GM12872 (cell line): ENCODE results near the gene MYMX.

ENCODE experiments used
- TF ChIP-seq, protein P1 (sequence below): IDR thresholded peaks from 3 replicates; pipeline ENCODE4 v1.5.1; 2011; ENCODE audit warnings: low read depth, mild to moderate bottlenecking, low read length, moderate library complexity; ENCODE audit not compliant: insufficient read depth

The MYMX gene

DNA sequence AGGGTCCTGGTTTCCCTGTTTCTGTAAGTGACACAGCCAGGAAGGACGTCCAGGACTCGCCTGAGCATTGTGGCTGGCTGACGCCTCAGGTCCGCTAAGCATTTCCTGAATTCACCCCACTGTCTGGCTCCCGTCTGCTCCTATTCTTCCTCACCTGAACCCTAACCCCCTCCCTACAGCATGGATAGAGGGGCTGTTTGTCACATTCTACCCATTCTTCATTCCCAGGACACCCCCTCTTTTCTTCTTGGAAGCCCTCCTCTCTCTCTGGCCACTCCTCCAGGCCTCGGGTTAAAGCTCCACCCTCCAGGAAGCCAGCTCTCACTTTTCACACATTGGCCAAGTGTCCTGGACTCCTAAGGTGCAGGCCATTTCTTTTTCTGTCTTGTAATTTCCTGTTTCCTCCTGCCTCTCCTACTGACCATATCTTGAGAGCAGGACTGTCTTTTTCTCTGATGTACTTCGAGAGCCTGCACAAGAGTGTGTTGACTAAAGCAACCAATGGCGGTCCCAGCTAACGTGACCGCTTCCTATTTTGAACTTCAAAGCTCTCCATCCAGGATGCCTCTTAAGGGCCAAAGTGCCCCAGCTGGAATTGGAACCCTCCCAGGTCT is 24.2 kb upstream of the MYMX start:
- TF ChIP-seq, protein P1, sequence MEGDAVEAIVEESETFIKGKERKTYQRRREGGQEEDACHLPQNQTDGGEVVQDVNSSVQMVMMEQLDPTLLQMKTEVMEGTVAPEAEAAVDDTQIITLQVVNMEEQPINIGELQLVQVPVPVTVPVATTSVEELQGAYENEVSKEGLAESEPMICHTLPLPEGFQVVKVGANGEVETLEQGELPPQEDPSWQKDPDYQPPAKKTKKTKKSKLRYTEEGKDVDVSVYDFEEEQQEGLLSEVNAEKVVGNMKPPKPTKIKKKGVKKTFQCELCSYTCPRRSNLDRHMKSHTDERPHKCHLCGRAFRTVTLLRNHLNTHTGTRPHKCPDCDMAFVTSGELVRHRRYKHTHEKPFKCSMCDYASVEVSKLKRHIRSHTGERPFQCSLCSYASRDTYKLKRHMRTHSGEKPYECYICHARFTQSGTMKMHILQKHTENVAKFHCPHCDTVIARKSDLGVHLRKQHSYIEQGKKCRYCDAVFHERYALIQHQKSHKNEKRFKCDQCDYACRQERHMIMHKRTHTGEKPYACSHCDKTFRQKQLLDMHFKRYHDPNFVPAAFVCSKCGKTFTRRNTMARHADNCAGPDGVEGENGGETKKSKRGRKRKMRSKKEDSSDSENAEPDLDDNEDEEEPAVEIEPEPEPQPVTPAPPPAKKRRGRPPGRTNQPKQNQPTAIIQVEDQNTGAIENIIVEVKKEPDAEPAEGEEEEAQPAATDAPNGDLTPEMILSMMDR: no peak

DNA sequence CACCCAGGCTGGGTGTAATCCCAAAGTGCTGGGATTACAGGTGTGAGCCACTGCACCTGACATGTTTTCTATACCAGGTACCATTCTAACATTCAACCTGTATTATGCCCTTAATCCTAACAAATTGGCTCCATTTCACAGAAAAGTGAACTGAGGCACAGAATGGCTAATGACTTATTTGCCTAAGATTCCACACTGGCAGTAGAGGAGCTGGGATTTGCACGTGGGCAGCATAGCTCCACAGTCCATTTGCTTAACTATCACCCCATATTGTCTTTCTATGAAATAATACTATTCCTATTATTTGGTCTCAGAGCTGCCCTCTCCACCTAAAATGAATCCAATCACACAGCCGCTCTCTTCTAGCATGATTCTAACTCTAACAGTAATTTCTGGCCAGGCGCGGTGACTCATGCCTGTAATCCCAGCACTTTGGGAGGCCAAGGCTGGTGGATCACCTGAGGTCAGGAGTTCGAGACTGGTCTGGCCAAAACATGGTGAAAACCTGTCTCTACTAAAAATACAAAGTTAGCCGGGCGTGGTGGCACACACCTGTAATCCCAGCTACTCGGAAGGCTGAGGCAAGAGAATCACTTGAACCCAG is 23.3 kb upstream of the MYMX start:
- TF ChIP-seq, protein P1: no peak

DNA sequence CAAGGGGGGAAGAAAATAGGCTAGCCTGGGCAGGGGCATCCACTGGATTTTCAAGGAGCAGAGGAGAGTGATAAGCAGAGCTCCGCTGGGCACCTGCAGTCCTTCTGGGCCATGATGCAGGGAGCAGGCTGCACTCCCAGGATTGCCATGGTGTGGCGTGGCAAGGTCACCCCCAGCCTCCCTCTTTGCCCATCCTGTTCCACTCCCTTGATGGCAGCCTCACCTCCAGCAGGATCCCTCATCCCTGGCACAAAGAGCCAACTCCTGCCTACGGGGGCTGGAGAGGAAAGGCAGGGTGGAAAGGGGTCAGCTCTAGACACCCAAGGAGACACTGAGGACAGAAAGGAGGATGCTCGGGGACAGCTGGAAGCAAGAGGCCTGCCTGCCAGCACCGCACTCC is 22.4 kb upstream of the MYMX start:
- TF ChIP-seq, protein P1: no peak

DNA sequence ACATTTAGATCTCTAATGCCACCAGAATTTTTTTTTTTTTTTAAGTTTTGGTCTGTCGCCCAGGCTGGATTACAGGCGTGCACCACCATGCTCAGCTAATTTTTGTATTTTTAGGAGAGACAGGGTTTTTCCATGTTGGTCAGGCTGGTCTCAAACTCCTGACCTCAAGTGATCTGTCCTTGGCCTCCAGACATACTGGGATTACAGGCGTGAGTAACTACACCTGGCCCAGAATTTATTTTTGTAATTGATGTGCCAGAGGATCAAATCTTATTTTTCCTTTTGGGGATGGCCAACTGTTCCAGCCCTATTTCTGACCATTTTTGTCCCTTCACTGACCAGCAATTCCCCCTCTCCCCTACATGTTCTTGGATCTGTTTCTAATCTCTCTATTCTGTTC is 18.0 kb upstream of the MYMX start:
- TF ChIP-seq, protein P1: no peak

DNA sequence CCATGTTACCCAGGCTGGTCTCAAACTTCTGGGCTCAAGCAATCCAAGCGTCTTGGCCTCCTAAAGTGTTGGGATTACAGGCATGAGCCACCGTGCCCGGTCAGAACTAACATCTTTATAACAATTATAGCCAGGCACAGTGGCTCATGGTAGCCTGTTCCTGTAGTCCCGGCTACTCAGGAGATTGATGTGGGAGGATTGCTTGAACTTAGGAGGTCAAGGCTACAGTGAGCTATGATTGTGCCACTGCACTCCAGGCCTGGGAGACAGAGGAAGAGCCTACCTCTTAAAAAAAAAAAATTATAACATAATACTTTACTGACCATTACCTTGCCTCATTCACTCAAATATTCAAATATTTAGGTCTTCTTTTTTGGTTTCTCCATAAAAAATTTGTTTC is 16.8 kb upstream of the MYMX start:
- TF ChIP-seq, protein P1: no peak

DNA sequence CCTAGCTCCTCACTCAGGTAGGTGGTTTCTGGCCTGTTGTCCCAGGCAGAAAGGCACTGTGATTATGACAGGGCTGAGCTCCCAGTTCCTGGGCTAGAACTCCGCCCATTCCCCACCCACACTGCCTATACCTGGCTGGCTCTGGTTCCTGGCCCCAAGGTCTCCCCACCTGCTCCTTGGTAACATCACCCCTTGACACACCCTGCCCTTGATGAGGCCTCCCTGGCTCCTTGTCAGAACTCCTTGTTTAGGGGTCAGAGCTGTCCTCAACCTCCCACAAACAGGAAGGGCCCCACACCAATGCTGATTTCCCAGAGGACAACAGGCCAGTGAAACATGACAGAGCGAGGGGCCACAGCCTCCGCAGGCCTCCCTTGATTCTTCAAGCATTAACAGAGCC is 15.5 kb upstream of the MYMX start:
- TF ChIP-seq, protein P1: no peak

DNA sequence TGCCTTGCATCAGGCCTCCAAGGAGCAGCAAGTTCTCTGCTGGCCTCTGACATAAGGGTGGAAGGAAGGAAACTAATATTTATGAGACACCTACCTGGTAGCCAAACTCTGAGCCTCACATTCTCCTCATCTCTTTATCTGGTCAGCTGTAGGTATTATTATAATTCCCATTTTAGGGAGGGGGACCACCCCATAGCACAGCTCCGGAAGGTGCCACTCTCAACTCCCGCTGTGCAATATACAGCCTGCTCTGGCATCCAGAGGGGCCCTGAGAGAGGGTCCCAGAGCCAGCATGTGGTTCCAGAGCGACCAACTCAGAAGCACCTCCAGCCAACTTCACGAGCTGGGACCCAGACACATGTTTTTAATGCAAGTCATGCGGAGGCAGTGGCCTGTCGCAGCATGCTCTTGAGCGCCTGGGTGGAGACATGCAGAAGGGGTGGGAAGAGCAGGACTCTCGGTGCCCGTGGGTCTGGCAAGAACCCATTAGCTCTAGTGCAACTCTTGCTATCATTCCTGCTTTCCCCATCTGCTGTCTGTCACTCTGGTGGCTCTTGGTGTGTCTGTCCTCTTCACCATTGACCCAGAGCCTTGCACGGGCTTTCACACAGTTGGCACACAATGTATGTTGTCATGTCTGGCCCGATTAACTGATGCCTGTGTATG is 15.0 kb upstream of the MYMX start:
- TF ChIP-seq, protein P1: no peak
